Smooth muscle cell (in vitro differentiated cells): ENCODE data around the gene RLF. TPM values are rescaled to one million over a fixed set of nuclear protein-coding genes. Genes with fewer than 3 reads are reported as not detected.

ENCODE experiments used
- DNase-seq: peaks from one replicate; lab custom pipeline; 2025; ENCODE audit not compliant: unreplicated experiment; lab: John Stamatoyannopoulos, UW
- H2AFZ ChIP-seq: fragments of 200-600 bp; sonication (generic); 2 replicates; pipeline ENCODE4 v1.6.0; 2016; ENCODE audit warnings: antibody characterized with exemption, low read depth, mild to moderate bottlenecking
- H3F3A ChIP-seq: fragments of 200-600 bp; sonication (generic); 2 replicates; pipeline ENCODE4 v1.6.0; 2017; ENCODE audit warnings: antibody characterized with exemption, low read depth
- H3K27ac ChIP-seq: fragments of 200-600 bp; sonication (generic); 2 replicates; pipeline ENCODE4 v1.5.1; 2016; ENCODE audit warnings: low read depth, mild to moderate bottlenecking
- H3K27me3 ChIP-seq: fragments of 200-600 bp; sonication (generic); 2 replicates; pipeline ENCODE4 v1.6.1; 2016; ENCODE audit warnings: low read depth, mild to moderate bottlenecking
- H3K36me3 ChIP-seq: fragments of 200-600 bp; sonication (generic); 2 replicates; pipeline ENCODE4 v1.5.1; 2016; ENCODE audit warnings: low read depth
- H3K4me1 ChIP-seq: fragments of 200-600 bp; sonication (generic); 2 replicates; pipeline ENCODE4 v1.5.1; 2016; ENCODE audit warnings: low read depth
- H3K4me2 ChIP-seq: fragments of 200-600 bp; sonication (generic); 2 replicates; pipeline ENCODE4 v1.6.0; 2016; ENCODE audit warnings: mild to moderate bottlenecking
- H3K4me3 ChIP-seq: fragments of 200-600 bp; sonication (generic); 2 replicates; pipeline ENCODE4 v1.5.1; 2016; ENCODE audit warnings: mild to moderate bottlenecking
- H3K79me2 ChIP-seq: fragments of 200-600 bp; sonication (generic); 2 replicates; pipeline ENCODE4 v1.6.0; 2016; ENCODE audit warnings: low read depth, mild to moderate bottlenecking
- H3K9ac ChIP-seq: fragments of 200-600 bp; sonication (generic); 2 replicates; pipeline ENCODE4 v1.6.0; 2016; ENCODE audit warnings: low read depth
- H3K9me3 ChIP-seq: fragments of 200-600 bp; sonication (generic); replicated peaks from 2 replicates; pipeline ENCODE4 v1.5.1; 2016; ENCODE audit warnings: low read depth
- H4K20me1 ChIP-seq: fragments of 200-600 bp; sonication (generic); 2 replicates; pipeline ENCODE4 v1.6.0; 2016; ENCODE audit warnings: low read depth
- WGBS: methylation state at CpG from one replicate; pipeline ENCODE4 v1.1.7; 2016; ENCODE audit warnings: low lambda C conversion rate; 5-methylcytosine and 5-hydroxymethylcytosine counted together
- polyA plus RNA-seq: library from polyadenylated mRNA; unstranded; fragments of >200 nt; fragmentation: Nextera tagmentation; extraction: Ambion mirVana; gene quantifications from 2 replicates; pipeline ENCODE4 v1.2.1, GENCODE V29; 2016
- total RNA-seq: library from RNA; depleted of rRNA; stranded (reverse); fragments of >200 nt; gene quantifications from 2 replicates; pipeline ENCODE4 v1.2.3, GENCODE V29; 2014
- TF ChIP-seq, protein P1 (sequence below): fragments of 200-600 bp; sonication (generic); IDR thresholded peaks from 2 replicates; pipeline ENCODE4 v1.5.1; 2017; ENCODE audit warnings: borderline replicate concordance, mild to moderate bottlenecking, antibody characterized with exemption; ENCODE audit not compliant: insufficient read depth, poor library complexity, severe bottlenecking

Gene RLF, protein sequence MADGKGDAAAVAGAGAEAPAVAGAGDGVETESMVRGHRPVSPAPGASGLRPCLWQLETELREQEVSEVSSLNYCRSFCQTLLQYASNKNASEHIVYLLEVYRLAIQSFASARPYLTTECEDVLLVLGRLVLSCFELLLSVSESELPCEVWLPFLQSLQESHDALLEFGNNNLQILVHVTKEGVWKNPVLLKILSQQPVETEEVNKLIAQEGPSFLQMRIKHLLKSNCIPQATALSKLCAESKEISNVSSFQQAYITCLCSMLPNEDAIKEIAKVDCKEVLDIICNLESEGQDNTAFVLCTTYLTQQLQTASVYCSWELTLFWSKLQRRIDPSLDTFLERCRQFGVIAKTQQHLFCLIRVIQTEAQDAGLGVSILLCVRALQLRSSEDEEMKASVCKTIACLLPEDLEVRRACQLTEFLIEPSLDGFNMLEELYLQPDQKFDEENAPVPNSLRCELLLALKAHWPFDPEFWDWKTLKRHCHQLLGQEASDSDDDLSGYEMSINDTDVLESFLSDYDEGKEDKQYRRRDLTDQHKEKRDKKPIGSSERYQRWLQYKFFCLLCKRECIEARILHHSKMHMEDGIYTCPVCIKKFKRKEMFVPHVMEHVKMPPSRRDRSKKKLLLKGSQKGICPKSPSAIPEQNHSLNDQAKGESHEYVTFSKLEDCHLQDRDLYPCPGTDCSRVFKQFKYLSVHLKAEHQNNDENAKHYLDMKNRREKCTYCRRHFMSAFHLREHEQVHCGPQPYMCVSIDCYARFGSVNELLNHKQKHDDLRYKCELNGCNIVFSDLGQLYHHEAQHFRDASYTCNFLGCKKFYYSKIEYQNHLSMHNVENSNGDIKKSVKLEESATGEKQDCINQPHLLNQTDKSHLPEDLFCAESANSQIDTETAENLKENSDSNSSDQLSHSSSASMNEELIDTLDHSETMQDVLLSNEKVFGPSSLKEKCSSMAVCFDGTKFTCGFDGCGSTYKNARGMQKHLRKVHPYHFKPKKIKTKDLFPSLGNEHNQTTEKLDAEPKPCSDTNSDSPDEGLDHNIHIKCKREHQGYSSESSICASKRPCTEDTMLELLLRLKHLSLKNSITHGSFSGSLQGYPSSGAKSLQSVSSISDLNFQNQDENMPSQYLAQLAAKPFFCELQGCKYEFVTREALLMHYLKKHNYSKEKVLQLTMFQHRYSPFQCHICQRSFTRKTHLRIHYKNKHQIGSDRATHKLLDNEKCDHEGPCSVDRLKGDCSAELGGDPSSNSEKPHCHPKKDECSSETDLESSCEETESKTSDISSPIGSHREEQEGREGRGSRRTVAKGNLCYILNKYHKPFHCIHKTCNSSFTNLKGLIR (N-terminal part only)
- total RNA-seq (35.2 and 39.6 TPM in 2 replicates), polyA plus RNA-seq (7.3 and 8.2 TPM in 2 replicates)

DNA sequence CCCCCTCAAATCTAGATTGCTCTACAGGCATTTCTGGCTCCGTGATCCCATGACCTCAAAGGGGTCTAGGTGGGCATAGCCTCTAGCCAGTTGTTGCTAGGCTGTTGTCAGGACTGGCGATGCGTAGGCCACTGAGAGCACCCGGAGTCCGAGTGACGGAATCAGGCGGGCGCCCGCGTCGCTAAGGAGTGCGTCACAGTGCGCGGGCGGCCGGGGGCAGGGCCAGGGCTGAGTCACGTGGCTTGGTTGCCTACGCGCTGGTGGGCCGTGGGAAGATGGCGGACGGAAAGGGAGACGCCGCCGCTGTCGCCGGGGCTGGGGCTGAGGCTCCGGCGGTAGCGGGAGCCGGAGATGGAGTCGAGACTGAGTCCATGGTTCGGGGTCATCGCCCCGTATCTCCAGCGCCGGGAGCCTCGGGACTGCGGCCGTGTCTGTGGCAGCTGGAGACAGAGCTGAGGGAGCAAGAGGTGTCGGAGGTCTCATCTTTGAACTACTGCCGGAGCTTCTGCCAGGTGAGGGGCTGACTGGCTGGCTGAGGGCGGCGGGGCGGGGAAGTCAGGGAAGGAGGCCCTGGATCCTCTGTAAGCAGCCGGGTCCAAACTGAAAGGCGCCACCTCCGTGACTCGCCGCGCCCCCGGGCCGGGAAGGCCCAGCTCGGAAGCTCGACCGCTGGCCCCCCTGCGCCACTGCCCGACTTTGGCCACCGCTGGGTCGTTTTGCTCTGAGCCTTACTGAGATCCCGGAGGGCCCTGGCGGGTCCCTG lies at the start of gene RLF:
Gene RLF (plus strand): TSS at position 263 of the 763 bp plus-strand sequence. CDS start 13 bp downstream, at position 276.
- Histone ChIP-seq H4K20me1 (peaks cover 49% of the 10 kb centered on the region), H3K79me2 (peaks cover 51% of the 10 kb centered on the region), H3K4me3 (peak within 1 kb of the TSS; percentile 94), H3K4me1 (peaks cover 19% of the 10 kb centered on the region), H3K4me2 (peak within 1 kb of the TSS; percentile 96), H3K27ac (peak within 1 kb of the TSS; percentile 96), H3K9ac (peak within 1 kb of the TSS; percentile 100), H2AFZ (peak within 1 kb of the TSS; percentile 89), H3K27me3 (no peaks in the 10 kb centered on the region), H3K36me3 (no peaks in the 10 kb centered on the region), H3F3A (no peaks in the 10 kb centered on the region), H3K9me3 (no peaks in the 10 kb centered on the region)
- TF ChIP-seq, protein P1, sequence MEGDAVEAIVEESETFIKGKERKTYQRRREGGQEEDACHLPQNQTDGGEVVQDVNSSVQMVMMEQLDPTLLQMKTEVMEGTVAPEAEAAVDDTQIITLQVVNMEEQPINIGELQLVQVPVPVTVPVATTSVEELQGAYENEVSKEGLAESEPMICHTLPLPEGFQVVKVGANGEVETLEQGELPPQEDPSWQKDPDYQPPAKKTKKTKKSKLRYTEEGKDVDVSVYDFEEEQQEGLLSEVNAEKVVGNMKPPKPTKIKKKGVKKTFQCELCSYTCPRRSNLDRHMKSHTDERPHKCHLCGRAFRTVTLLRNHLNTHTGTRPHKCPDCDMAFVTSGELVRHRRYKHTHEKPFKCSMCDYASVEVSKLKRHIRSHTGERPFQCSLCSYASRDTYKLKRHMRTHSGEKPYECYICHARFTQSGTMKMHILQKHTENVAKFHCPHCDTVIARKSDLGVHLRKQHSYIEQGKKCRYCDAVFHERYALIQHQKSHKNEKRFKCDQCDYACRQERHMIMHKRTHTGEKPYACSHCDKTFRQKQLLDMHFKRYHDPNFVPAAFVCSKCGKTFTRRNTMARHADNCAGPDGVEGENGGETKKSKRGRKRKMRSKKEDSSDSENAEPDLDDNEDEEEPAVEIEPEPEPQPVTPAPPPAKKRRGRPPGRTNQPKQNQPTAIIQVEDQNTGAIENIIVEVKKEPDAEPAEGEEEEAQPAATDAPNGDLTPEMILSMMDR = no peak
- WGBS = 1% methylated on average over 62 of the region's 62 CpGs
- DNase-seq = peak; percentile 78

DNA sequence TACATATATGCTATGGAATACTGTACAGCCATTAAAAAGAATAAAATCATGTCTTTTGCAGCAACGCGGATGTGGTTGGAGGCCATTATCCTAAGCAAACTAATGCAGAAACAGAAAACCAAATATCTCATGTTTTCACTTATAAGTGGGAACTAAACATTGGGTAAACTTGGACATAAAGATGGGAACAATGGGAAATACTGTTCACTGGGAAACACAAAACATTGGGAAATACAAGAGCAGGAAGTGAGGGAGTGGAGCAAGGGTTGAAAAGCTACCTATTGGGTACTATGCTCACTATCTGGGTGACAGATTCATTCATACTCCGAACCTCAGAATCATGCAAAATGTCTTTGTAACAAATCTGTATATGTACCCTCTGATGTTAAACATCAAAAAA lies 46.8 kb upstream of the RLF start:
- H3K4me2 ChIP-seq = no peak overlapping the region
- no peak overlapping the region for H3K4me3 ChIP-seq
- no peak for DNase-seq
- no peak overlapping the region for H3K9ac ChIP-seq
- WGBS = 86% methylated on average over 3 of the region's 3 CpGs
- no peak overlapping the region for H3K27ac ChIP-seq
- H4K20me1 ChIP-seq = no peaks in the 10 kb centered on the region
- H3K36me3 ChIP-seq = no peaks in the 10 kb centered on the region
- TF ChIP-seq, protein P1 = no peak
- H3K27me3 ChIP-seq = peaks cover 6% of the 10 kb centered on the region
- H3K9me3 ChIP-seq = no peaks in the 10 kb centered on the region
- H3K79me2 ChIP-seq = no peaks in the 10 kb centered on the region
- H2AFZ ChIP-seq = no peak overlapping the region
- no peaks in the 10 kb centered on the region for H3K4me1 ChIP-seq
- H3F3A ChIP-seq = no peaks in the 10 kb centered on the region

DNA sequence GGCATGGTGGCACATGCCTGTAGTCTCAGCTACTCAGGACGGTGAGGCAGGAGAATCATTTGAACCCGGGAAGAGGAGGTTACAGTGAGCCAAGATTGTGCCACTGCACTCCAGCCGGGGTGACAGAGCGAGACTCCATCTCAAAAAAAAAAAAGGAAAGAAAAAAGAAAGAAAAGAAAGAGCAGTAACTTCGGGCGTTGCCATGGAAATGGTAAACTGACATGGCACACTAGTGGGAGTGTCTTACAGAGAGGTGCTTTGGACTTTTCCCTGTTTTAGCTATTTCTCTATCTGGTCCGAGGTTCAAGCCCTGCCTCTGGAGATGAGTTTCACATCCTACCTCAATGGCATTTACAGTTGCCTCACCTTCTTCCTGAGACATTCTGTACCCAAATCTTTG lies 41.1 kb upstream of the RLF start:
- Histone ChIP-seq H3K9ac (no peak overlapping the region), H3K79me2 (no peaks in the 10 kb centered on the region), H3F3A (no peaks in the 10 kb centered on the region), H3K9me3 (no peaks in the 10 kb centered on the region), H3K36me3 (no peaks in the 10 kb centered on the region), H4K20me1 (no peaks in the 10 kb centered on the region), H3K4me2 (no peak overlapping the region), H3K4me3 (no peak overlapping the region), H2AFZ (no peak overlapping the region), H3K4me1 (no peaks in the 10 kb centered on the region), H3K27ac (no peak overlapping the region), H3K27me3 (peaks cover 11% of the 10 kb centered on the region)
- DNase-seq = no peak
- TF ChIP-seq, protein P1 = no peak
- 91% methylated on average over 7 of the region's 7 CpGs for WGBS
